ENCODE measurements around the gene CDH13. TPM values are rescaled to one million over a fixed set of nuclear protein-coding genes. Genes with fewer than 3 reads are reported as not detected.

The CDH13 gene
- total RNA-seq, 1 donor from 2014 or later, result 20.9 TPM

- Histone ChIP-seq H3K4me1 (ENCODE audit: control insufficient read depth in 3 of 3, insufficient read depth in 3 of 3, low read length in 3 of 3) (peaks cover 0 to 1% (median 0%) of the 10 kb centered on the region in 3 donors), H3K27me3 (ENCODE audit: control insufficient read depth in 3 of 3, insufficient read depth in 3 of 3, low read length in 3 of 3) (no peaks in the 10 kb centered on the region), H3K9ac (ENCODE audit: low read depth in 1 of 3, low read length in 3 of 3) (no peak overlapping the region), H3K36me3 (ENCODE audit: control insufficient read depth in 3 of 3, insufficient read depth in 3 of 3, low read length in 3 of 3) (no peaks in the 10 kb centered on the region), H3K27ac (ENCODE audit: low read depth, low read length) (no peak overlapping the region), H3K4me3 (ENCODE audit: low read length in 3 of 3) (no peak overlapping the region), H3K9me3 (ENCODE audit: control insufficient read depth in 3 of 3, low read length in 3 of 3) (no peaks in the 10 kb centered on the region)
Measured at GRCh38 chr16:83019963-83020362, 393.2 kb downstream of the CDH13 start.

- peaks cover 0 to 2% (median 2%) of the 10 kb centered on the region in 3 donors for H3K4me1 ChIP-seq (ENCODE audit: control insufficient read depth in 3 of 3, insufficient read depth in 3 of 3, low read length in 3 of 3)
- H3K36me3 ChIP-seq (ENCODE audit: control insufficient read depth in 3 of 3, insufficient read depth in 3 of 3, low read length in 3 of 3), result no peaks in the 10 kb centered on the region
- H3K27ac ChIP-seq (ENCODE audit: low read depth, low read length), result no peak overlapping the region
- no peaks in the 10 kb centered on the region for H3K27me3 ChIP-seq (ENCODE audit: control insufficient read depth in 3 of 3, insufficient read depth in 3 of 3, low read length in 3 of 3)
- H3K4me3 ChIP-seq (ENCODE audit: low read length in 3 of 3), result no peak overlapping the region
- no peaks in the 10 kb centered on the region for H3K9me3 ChIP-seq (ENCODE audit: control insufficient read depth in 3 of 3, low read length in 3 of 3)
- H3K9ac ChIP-seq (ENCODE audit: low read depth in 1 of 3, low read length in 3 of 3), result no peak overlapping the region
Measured at GRCh38 chr16:83021045-83021444, 394.3 kb downstream of the CDH13 start.

GRCh38 chr16:83021746-83022145 lies 395.0 kb downstream of the CDH13 start:
- Histone ChIP-seq H3K27ac (ENCODE audit: low read depth, low read length) (no peak overlapping the region), H3K4me3 (ENCODE audit: low read length in 3 of 3) (no peak overlapping the region), H3K27me3 (ENCODE audit: control insufficient read depth in 3 of 3, insufficient read depth in 3 of 3, low read length in 3 of 3) (no peaks in the 10 kb centered on the region)

GRCh38 chr16:83023011-83023410 lies 396.2 kb downstream of the CDH13 start:
- Histone ChIP-seq H3K4me3 (ENCODE audit: low read length in 3 of 3) (no peak overlapping the region), H3K27me3 (ENCODE audit: control insufficient read depth in 3 of 3, insufficient read depth in 3 of 3, low read length in 3 of 3) (no peaks in the 10 kb centered on the region), H3K4me1 (ENCODE audit: control insufficient read depth in 3 of 3, insufficient read depth in 3 of 3, low read length in 3 of 3) (peaks cover 0 to 2% (median 2%) of the 10 kb centered on the region in 3 donors), H3K27ac (ENCODE audit: low read depth, low read length) (no peak overlapping the region), H3K36me3 (ENCODE audit: control insufficient read depth in 3 of 3, insufficient read depth in 3 of 3, low read length in 3 of 3) (no peaks in the 10 kb centered on the region), H3K9me3 (ENCODE audit: control insufficient read depth in 3 of 3, low read length in 3 of 3) (no peaks in the 10 kb centered on the region), H3K9ac (ENCODE audit: low read depth in 1 of 3, low read length in 3 of 3) (no peak overlapping the region)

More at GRCh38 chr16:83021746-83022145, 395.0 kb downstream of the CDH13 start:
- Histone ChIP-seq H3K36me3 (ENCODE audit: control insufficient read depth in 3 of 3, insufficient read depth in 3 of 3, low read length in 3 of 3) (no peaks in the 10 kb centered on the region), H3K9ac (ENCODE audit: low read depth in 1 of 3, low read length in 3 of 3) (no peak overlapping the region), H3K4me1 (ENCODE audit: control insufficient read depth in 3 of 3, insufficient read depth in 3 of 3, low read length in 3 of 3) (peaks cover 0 to 2% (median 2%) of the 10 kb centered on the region in 3 donors), H3K9me3 (ENCODE audit: control insufficient read depth in 3 of 3, low read length in 3 of 3) (no peaks in the 10 kb centered on the region)

- H3K4me1 ChIP-seq (ENCODE audit: control insufficient read depth in 3 of 3, insufficient read depth in 3 of 3, low read length in 3 of 3), result peaks cover 0 to 2% (median 2%) of the 10 kb centered on the region in 3 donors
- H3K9me3 ChIP-seq (ENCODE audit: control insufficient read depth in 3 of 3, low read length in 3 of 3), result no peaks in the 10 kb centered on the region
- no peak overlapping the region for H3K27ac ChIP-seq (ENCODE audit: low read depth, low read length)
- no peaks in the 10 kb centered on the region for H3K36me3 ChIP-seq (ENCODE audit: control insufficient read depth in 3 of 3, insufficient read depth in 3 of 3, low read length in 3 of 3)
- H3K9ac ChIP-seq (ENCODE audit: low read depth in 1 of 3, low read length in 3 of 3), result no peak overlapping the region
- no peaks in the 10 kb centered on the region for H3K27me3 ChIP-seq (ENCODE audit: control insufficient read depth in 3 of 3, insufficient read depth in 3 of 3, low read length in 3 of 3)
- no peak overlapping the region for H3K4me3 ChIP-seq (ENCODE audit: low read length in 3 of 3)
Measured at GRCh38 chr16:83023640-83024039, 396.9 kb downstream of the CDH13 start.

GRCh38 chr16:83027973-83028372 lies 401.2 kb downstream of the CDH13 start:
- no peak overlapping the region for H3K27ac ChIP-seq (ENCODE audit: low read depth, low read length)
- no peaks in the 10 kb centered on the region for H3K27me3 ChIP-seq (ENCODE audit: control insufficient read depth in 3 of 3, insufficient read depth in 3 of 3, low read length in 3 of 3)
- no peak overlapping the region for H3K4me3 ChIP-seq (ENCODE audit: low read length in 3 of 3)
- no peaks in the 10 kb centered on the region for H3K36me3 ChIP-seq (ENCODE audit: control insufficient read depth in 3 of 3, insufficient read depth in 3 of 3, low read length in 3 of 3)
- H3K4me1 ChIP-seq (ENCODE audit: control insufficient read depth in 3 of 3, insufficient read depth in 3 of 3, low read length in 3 of 3), result peaks cover 0 to 2% (median 2%) of the 10 kb centered on the region in 3 donors
- no peak overlapping the region for H3K9ac ChIP-seq (ENCODE audit: low read depth in 1 of 3, low read length in 3 of 3)
- H3K9me3 ChIP-seq (ENCODE audit: control insufficient read depth in 3 of 3, low read length in 3 of 3), result no peaks in the 10 kb centered on the region

GRCh38 chr16:83029467-83029866 lies 402.7 kb downstream of the CDH13 start:
- Histone ChIP-seq H3K36me3 (ENCODE audit: control insufficient read depth in 3 of 3, insufficient read depth in 3 of 3, low read length in 3 of 3) (no peaks in the 10 kb centered on the region), H3K27me3 (ENCODE audit: control insufficient read depth in 3 of 3, insufficient read depth in 3 of 3, low read length in 3 of 3) (no peaks in the 10 kb centered on the region), H3K4me1 (ENCODE audit: control insufficient read depth in 3 of 3, insufficient read depth in 3 of 3, low read length in 3 of 3) (peaks cover 0 to 2% (median 2%) of the 10 kb centered on the region in 3 donors), H3K9me3 (ENCODE audit: control insufficient read depth in 3 of 3, low read length in 3 of 3) (no peaks in the 10 kb centered on the region), H3K4me3 (ENCODE audit: low read length in 3 of 3) (no peak overlapping the region), H3K9ac (ENCODE audit: low read depth in 1 of 3, low read length in 3 of 3) (no peak overlapping the region), H3K27ac (ENCODE audit: low read depth, low read length) (no peak overlapping the region)

GRCh38 chr16:83031524-83031923 lies 404.8 kb downstream of the CDH13 start:
- Histone ChIP-seq H3K9ac (ENCODE audit: low read depth in 1 of 3, low read length in 3 of 3) (no peak overlapping the region), H3K36me3 (ENCODE audit: control insufficient read depth in 3 of 3, insufficient read depth in 3 of 3, low read length in 3 of 3) (peaks cover 0 to 3% (median 0%) of the 10 kb centered on the region in 3 donors), H3K9me3 (ENCODE audit: control insufficient read depth in 3 of 3, low read length in 3 of 3) (no peaks in the 10 kb centered on the region), H3K4me3 (ENCODE audit: low read length in 3 of 3) (no peak overlapping the region), H3K4me1 (ENCODE audit: control insufficient read depth in 3 of 3, insufficient read depth in 3 of 3, low read length in 3 of 3) (peaks cover 0 to 2% (median 1%) of the 10 kb centered on the region in 3 donors), H3K27me3 (ENCODE audit: control insufficient read depth in 3 of 3, insufficient read depth in 3 of 3, low read length in 3 of 3) (no peaks in the 10 kb centered on the region), H3K27ac (ENCODE audit: low read depth, low read length) (no peak overlapping the region)

- Histone ChIP-seq H3K4me3 (ENCODE audit: low read length in 3 of 3) (no peak overlapping the region), H3K27ac (ENCODE audit: low read depth, low read length) (no peak overlapping the region), H3K9me3 (ENCODE audit: control insufficient read depth in 3 of 3, low read length in 3 of 3) (no peaks in the 10 kb centered on the region), H3K4me1 (ENCODE audit: control insufficient read depth in 3 of 3, insufficient read depth in 3 of 3, low read length in 3 of 3) (peaks cover 0 to 4% (median 4%) of the 10 kb centered on the region in 3 donors), H3K9ac (ENCODE audit: low read depth in 1 of 3, low read length in 3 of 3) (no peak overlapping the region), H3K27me3 (ENCODE audit: control insufficient read depth in 3 of 3, insufficient read depth in 3 of 3, low read length in 3 of 3) (no peaks in the 10 kb centered on the region), H3K36me3 (ENCODE audit: control insufficient read depth in 3 of 3, insufficient read depth in 3 of 3, low read length in 3 of 3) (peaks cover 0 to 3% (median 0%) of the 10 kb centered on the region in 3 donors)
Measured at GRCh38 chr16:83037102-83037501, 410.3 kb downstream of the CDH13 start.

GRCh38 chr16:83037884-83038283 lies 411.1 kb downstream of the CDH13 start:
- Histone ChIP-seq H3K4me1 (ENCODE audit: control insufficient read depth in 3 of 3, insufficient read depth in 3 of 3, low read length in 3 of 3) (peaks cover 0 to 4% (median 4%) of the 10 kb centered on the region in 3 donors), H3K27me3 (ENCODE audit: control insufficient read depth in 3 of 3, insufficient read depth in 3 of 3, low read length in 3 of 3) (no peaks in the 10 kb centered on the region), H3K4me3 (ENCODE audit: low read length in 3 of 3) (no peak overlapping the region), H3K27ac (ENCODE audit: low read depth, low read length) (no peak overlapping the region), H3K9me3 (ENCODE audit: control insufficient read depth in 3 of 3, low read length in 3 of 3) (no peaks in the 10 kb centered on the region), H3K9ac (ENCODE audit: low read depth in 1 of 3, low read length in 3 of 3) (no peak overlapping the region), H3K36me3 (ENCODE audit: control insufficient read depth in 3 of 3, insufficient read depth in 3 of 3, low read length in 3 of 3) (peaks cover 0 to 3% (median 0%) of the 10 kb centered on the region in 3 donors)

Data from skeletal muscle tissue (tissue), 4 donors.